ENCODE results near the gene MYO16.

The MYO16 gene

GRCh38 chr13:108663710-108664109 is 34.3 kb downstream of the MYO16 start:
- DNase-seq (ENCODE audit: low spot score), result no peak

- no peak for DNase-seq (ENCODE audit: low spot score)
These were observed 37.8 kb downstream of the MYO16 start for GRCh38 chr13:108667205-108667604.

GRCh38 chr13:108669381-108669780 is 40.0 kb downstream of the MYO16 start:
- DNase-seq (ENCODE audit: low spot score), result no peak

- DNase-seq (ENCODE audit: low spot score), result no peak
These were observed 44.9 kb downstream of the MYO16 start for GRCh38 chr13:108674346-108674745.

GRCh38 chr13:108674771-108675170 is 45.4 kb downstream of the MYO16 start:
- DNase-seq (ENCODE audit: low spot score), result no peak

GRCh38 chr13:108676620-108677019 is 47.2 kb downstream of the MYO16 start:
- DNase-seq (ENCODE audit: low spot score), result no peak

- no peak for DNase-seq (ENCODE audit: low spot score)
These were observed 48.4 kb downstream of the MYO16 start for GRCh38 chr13:108677806-108678205.

GRCh38 chr13:108680011-108680410 is 50.6 kb downstream of the MYO16 start:
- DNase-seq (ENCODE audit: low spot score), result no peak

- no peak for DNase-seq (ENCODE audit: low spot score)
These were observed 52.7 kb downstream of the MYO16 start for GRCh38 chr13:108681986-108682575.

GRCh38 chr13:108682714-108683113 is 53.3 kb downstream of the MYO16 start:
- DNase-seq (ENCODE audit: low spot score), result no peak

- DNase-seq (ENCODE audit: low spot score), result no peak
These were observed 56.6 kb downstream of the MYO16 start for GRCh38 chr13:108686027-108686426.

- no peak for DNase-seq (ENCODE audit: low spot score)
These were observed 61.3 kb downstream of the MYO16 start for GRCh38 chr13:108690726-108691125.

- DNase-seq (ENCODE audit: low spot score), result no peak
These were observed 71.2 kb downstream of the MYO16 start for GRCh38 chr13:108700422-108701170.

- DNase-seq (ENCODE audit: low spot score), result no peak
These were observed 72.8 kb downstream of the MYO16 start for GRCh38 chr13:108702171-108702570.

- DNase-seq (ENCODE audit: low spot score), result no peak
These were observed 75.6 kb downstream of the MYO16 start for GRCh38 chr13:108705031-108705430.

- DNase-seq (ENCODE audit: low spot score), result no peak
These were observed 78.2 kb downstream of the MYO16 start for GRCh38 chr13:108707584-108707983.

- DNase-seq (ENCODE audit: low spot score), result no peak
These were observed 79.5 kb downstream of the MYO16 start for GRCh38 chr13:108708921-108709320.

GRCh38 chr13:108711386-108711785 is 82.0 kb downstream of the MYO16 start:
- DNase-seq (ENCODE audit: low spot score), result no peak

GRCh38 chr13:108725471-108725870 is 96.1 kb downstream of the MYO16 start:
- no peak for DNase-seq (ENCODE audit: low spot score)

- no peak for DNase-seq (ENCODE audit: low spot score)
These were observed 99.0 kb downstream of the MYO16 start for GRCh38 chr13:108728370-108728769.

- DNase-seq (ENCODE audit: low spot score), result no peak
These were observed 103.7 kb downstream of the MYO16 start for GRCh38 chr13:108733022-108733560.

GRCh38 chr13:108734676-108735075 is 105.3 kb downstream of the MYO16 start:
- no peak for DNase-seq (ENCODE audit: low spot score)

GRCh38 chr13:108741930-108742329 is 112.5 kb downstream of the MYO16 start:
- no peak for DNase-seq (ENCODE audit: low spot score)
